ENCODE data around the gene SNAP91. TPM values are rescaled to one million over a fixed set of nuclear protein-coding genes. Genes with fewer than 3 reads are reported as not detected.
A peak's percentile ranks its signal among the peaks of the same experiment; 100 is the strongest.

The SNAP91 gene
- total and polyA plus RNA-seq, 2 of the 8 experiments (the other 6 are each of a cell fraction or from before 2014, with no cell fraction given), result 1.3 to 1.5 TPM

- Histone ChIP-seq H3K27me3 (replicated peaks in 1 of 4; ENCODE audit: control insufficient read depth in 3 of 4, extremely low read depth in 1 of 4, insufficient read depth in 3 of 4, low read length in 3 of 4) (no peaks in the 10 kb centered on the region), H2BK15ac (ENCODE audit: low read length) (no peak overlapping the region), H4K8ac (ENCODE audit: extremely low read depth, insufficient read depth, low read length) (no peak overlapping the region), H2BK12ac (ENCODE audit: low read depth, low read length) (no peak overlapping the region), H3K23ac (ENCODE audit: insufficient read length) (no peak overlapping the region), H4K91ac (replicated peaks; ENCODE audit: insufficient read length, low read length) (no peak overlapping the region), H2BK120ac (replicated peaks; ENCODE audit: low read depth, low read length) (no peak overlapping the region), H2AFZ (ENCODE audit: low read length) (peak overlapping the region; percentile 78; the same call in 1 of the 2 replicates), H3K18ac (ENCODE audit: extremely low read depth, low read length) (no peak overlapping the region), H3K9ac (replicated peaks in 1 of 4; ENCODE audit: extremely low read depth in 1 of 4, low read depth in 3 of 4, low read length in 3 of 4) (no peak overlapping the region), H3K36me3 (ENCODE audit: control insufficient read depth in 2 of 4, insufficient read depth in 4 of 4, low read length in 3 of 4) (no peaks in the 10 kb centered on the region), H3K23me2 (ENCODE audit: low read depth, low read length) (no peaks in the 10 kb centered on the region), H3K79me1 (ENCODE audit: low read depth, low read length) (no peaks in the 10 kb centered on the region), H4K5ac (ENCODE audit: insufficient read length, low read depth, low read length) (no peak overlapping the region), H3K4me2 (ENCODE audit: insufficient read depth in 1 of 2, low read depth in 2 of 2, low read length in 2 of 2) (peak overlapping the region in 1 of 2 experiments; percentile 21; a peak in 2 of 4 replicates), H4K20me1 (replicated peaks in 1 of 2; ENCODE audit: control insufficient read depth in 1 of 2, insufficient read depth in 2 of 2, low read length in 2 of 2) (no peaks in the 10 kb centered on the region), H3K4me3 (ENCODE audit: extremely low read depth in 1 of 4, insufficient read depth in 2 of 4, low read depth in 3 of 4, low read length in 4 of 4) (no peak overlapping the region), H3K9me3 (ENCODE audit: insufficient read depth in 2 of 2, low read depth in 1 of 2, low read length in 1 of 2) (no peaks in the 10 kb centered on the region), H2BK20ac (ENCODE audit: low read length) (no peak overlapping the region), H3K27ac (ENCODE audit: low read depth, low read length) (no peak overlapping the region), H3K56ac (replicated peaks; ENCODE audit: insufficient read length, low read depth, low read length) (no peak overlapping the region), H3K79me2 (ENCODE audit: control insufficient read depth in 1 of 2, insufficient read depth in 2 of 2, low read length in 2 of 2) (no peaks in the 10 kb centered on the region), H3K14ac (ENCODE audit: insufficient read length) (no peak overlapping the region), H3K4ac (replicated peaks; ENCODE audit: insufficient read length, low read depth, low read length) (no peak overlapping the region), H2AK5ac (ENCODE audit: low read depth, low read length) (no peak overlapping the region), H3K4me1 (replicated peaks in 1 of 4; ENCODE audit: control insufficient read depth in 3 of 4, insufficient read depth in 4 of 4, low read length in 3 of 4) (no peaks in the 10 kb centered on the region), H2BK5ac (ENCODE audit: low read depth, low read length) (no peak overlapping the region)
- POLR2A ChIA-PET (ENCODE audit: partially characterized antibody), result no interaction called here
- FAIRE-seq (no peak), DNase-seq (ENCODE audit: low read depth in 1 of 2, low spot score in 2 of 2) (peak in 1 of 2 experiments; percentile 45)
- TF ChIP-seq HDAC2 (IDR thresholded peaks at IDR 0.05; ENCODE audit: borderline replicate concordance in 1 of 2, low read depth in 2 of 2, low read length in 2 of 2) (no peak), JUND (IDR thresholded peaks at IDR 0.05; ENCODE audit: low read length) (no peak), MAX (IDR thresholded peaks at IDR 0.05) (no peak), SP2 (IDR thresholded peaks at IDR 0.05; ENCODE audit: low read length) (no peak), TEAD4 (IDR thresholded peaks at IDR 0.05; ENCODE audit: low read depth, low read length) (no peak), ZNF274 (IDR thresholded peaks at IDR 0.05; ENCODE audit: borderline replicate concordance, extremely low read depth, low read length) (no peak), SIX5 (IDR thresholded peaks at IDR 0.05; ENCODE audit: low read depth, low read length) (no peak), TAF1 (IDR thresholded peaks at IDR 0.05; ENCODE audit: low read depth, low read length) (no peak), ASH2L (IDR thresholded peaks at IDR 0.05; ENCODE audit: low read length) (no peak), BCL11A (IDR thresholded peaks at IDR 0.05; ENCODE audit: low read depth in 2 of 2, low read length in 2 of 2) (no peak), CEBPB (IDR thresholded peaks at IDR 0.05; ENCODE audit: low read depth, low read length) (no peak)
- CTCF ChIA-PET (ENCODE audit: partially characterized antibody), result interaction anchor here (0.6 to 3.6 kb wide), 5 partner anchors 18 to 1690 kb away, joined by 3 to 15 read pairs (median 3); partner anchors contain the start of gene CEP162
- 82% methylated on average over 4 of the region's 5 CpGs; no CpG with 5 or more reads in 1 of the 2 experiments for WGBS, 2 experiments (ENCODE audit: extremely low coverage in 1 of 2, insufficient coverage in 1 of 2, insufficient read length in 1 of 2, insufficient replicate concordance in 2 of 2, low coverage in 1 of 2, low lambda C conversion rate in 2 of 2, missing lambda C conversion rate in 1 of 2)
Observed at GRCh38 chr6:83633609-83634008, 75.3 kb downstream of the SNAP91 start.
